WTC11 (cell line): ENCODE data around the gene C9. TPM values are rescaled to one million over a fixed set of nuclear protein-coding genes. Genes with fewer than 3 reads are reported as not detected.

Source experiments
- ATAC-seq: fragments of 200-7000 bp; cut with Tn5 transposase; 2 replicates; pipeline ENCODE4 v1.10.0; 2021; ENCODE audit warnings: mild to moderate bottlenecking, moderate library complexity
- CTCF ChIA-PET: fragments of 300-600 bp; sonication (Branson Sonifier 250); formaldehyde crosslinking; loops from one replicate; lab custom pipeline; 2021; ENCODE audit warnings: antibody characterized with exemption; lab: Charles Lee
- POLR2A ChIA-PET: fragments of 350-600 bp; sonication (Branson Sonifier 250); formaldehyde crosslinking; loops from one replicate; lab custom pipeline; 2021; ENCODE audit warnings: antibody characterized with exemption; lab: Charles Lee
- DNase-seq: peaks from one replicate; pipeline ENCODE4 v3.0.0; 2021; ENCODE audit warnings: low spot score
- H3K27ac Mint-ChIP-seq: 2 replicates; pipeline ENCODE4 v1.8.0; 2021; ENCODE audit warnings: mixed read lengths
- H3K27me3 Mint-ChIP-seq: 2 replicates; pipeline ENCODE4 v1.8.0; 2021; ENCODE audit warnings: low read depth, mild to moderate bottlenecking, moderate library complexity, mixed read lengths
- H3K36me3 Mint-ChIP-seq: 2 replicates; pipeline ENCODE4 v1.8.0; 2021; ENCODE audit warnings: mixed read lengths
- H3K4me1 Mint-ChIP-seq: 2 replicates; pipeline ENCODE4 v1.8.0; 2022; ENCODE audit warnings: mixed read lengths
- H3K4me3 Mint-ChIP-seq: 2 replicates; pipeline ENCODE4 v1.8.0; 2021; ENCODE audit warnings: mild to moderate bottlenecking, moderate library complexity, mixed read lengths
- H3K9me3 Mint-ChIP-seq: 2 replicates; pipeline ENCODE4 v1.8.0; 2021; ENCODE audit warnings: mixed read lengths
- ATF1 ChIP-seq: sonication (generic); formaldehyde crosslinking; IDR thresholded peaks from 2 replicates; pipeline ENCODE4 v1.8.1; 2023; ENCODE audit warnings: mild to moderate bottlenecking, moderate library complexity, missing genetic modification reagents
- CBFB ChIP-seq: sonication (generic); formaldehyde crosslinking; IDR thresholded peaks from 2 replicates; pipeline ENCODE4 v1.8.1; 2022; ENCODE audit warnings: mild to moderate bottlenecking, low read depth, missing genetic modification reagents
- CREM ChIP-seq: sonication (generic); formaldehyde crosslinking; IDR thresholded peaks from 2 replicates; pipeline ENCODE4 v1.8.1; 2022; ENCODE audit warnings: mild to moderate bottlenecking, missing genetic modification reagents, moderate library complexity
- E2F1 ChIP-seq: sonication (generic); formaldehyde crosslinking; IDR thresholded peaks from 2 replicates; pipeline ENCODE4 v1.8.0; 2022; ENCODE audit warnings: mild to moderate bottlenecking, missing genetic modification reagents
- ESRRA ChIP-seq: sonication (generic); formaldehyde crosslinking; IDR thresholded peaks from 2 replicates; pipeline ENCODE4 v1.8.1; 2022; ENCODE audit warnings: mild to moderate bottlenecking, missing genetic modification reagents, borderline replicate concordance
- FOXP4 ChIP-seq: sonication (generic); formaldehyde crosslinking; IDR thresholded peaks from 2 replicates; pipeline ENCODE4 v1.8.0; 2022; ENCODE audit warnings: mild to moderate bottlenecking, missing genetic modification reagents
- GRHL2 ChIP-seq: fragments of 250-450 bp; sonication (Bioruptor Pico); IDR thresholded peaks from 2 replicates; pipeline ENCODE4 v1.8.0; 2022; ENCODE audit warnings: mild to moderate bottlenecking, moderate library complexity; ENCODE audit not compliant: insufficient replicate concordance, severe bottlenecking
- GTF2I ChIP-seq: fragments of 250-450 bp; sonication (Bioruptor Pico); conservative IDR thresholded peaks from 2 replicates; pipeline ENCODE4 v1.4.0; 2021; ENCODE audit warnings: mild to moderate bottlenecking
- IRF2 ChIP-seq: sonication (generic); formaldehyde crosslinking; IDR thresholded peaks from 2 replicates; pipeline ENCODE4 v1.8.0; 2022; ENCODE audit warnings: low read depth, missing genetic modification reagents, borderline replicate concordance
- JUN ChIP-seq: sonication (generic); formaldehyde crosslinking; IDR thresholded peaks from 2 replicates; pipeline ENCODE4 v1.8.0; 2023; ENCODE audit warnings: mild to moderate bottlenecking, missing genetic modification reagents
- MLX ChIP-seq: sonication (generic); formaldehyde crosslinking; IDR thresholded peaks from 2 replicates; pipeline ENCODE4 v1.8.1; 2023; ENCODE audit warnings: mild to moderate bottlenecking, missing genetic modification reagents, moderate library complexity
- MXD4 ChIP-seq: fragments of 250-450 bp; sonication (Bioruptor Pico); IDR thresholded peaks from 2 replicates; pipeline ENCODE4 v1.8.0; 2021; ENCODE audit warnings: mild to moderate bottlenecking, moderate library complexity, borderline replicate concordance
- MYBL2 ChIP-seq: sonication (generic); formaldehyde crosslinking; IDR thresholded peaks from 2 replicates; pipeline ENCODE4 v1.8.1; 2023; ENCODE audit warnings: mild to moderate bottlenecking, moderate library complexity, missing genetic modification reagents
- NFE2L1 ChIP-seq: sonication (generic); formaldehyde crosslinking; IDR thresholded peaks from 2 replicates; pipeline ENCODE4 v1.8.1; 2023; ENCODE audit warnings: missing genetic modification reagents
- NR3C1 ChIP-seq: sonication (generic); formaldehyde crosslinking; conservative IDR thresholded peaks from 2 replicates; pipeline ENCODE4 v1.8.1; 2023; ENCODE audit warnings: low read depth, mild to moderate bottlenecking, missing genetic modification reagents
- OVOL2 ChIP-seq: fragments of 250-450 bp; sonication (Bioruptor Pico); IDR thresholded peaks from 2 replicates; pipeline ENCODE4 v1.9.0; 2021; ENCODE audit warnings: mild to moderate bottlenecking, borderline replicate concordance
- PREB ChIP-seq: sonication (generic); formaldehyde crosslinking; IDR thresholded peaks from 2 replicates; pipeline ENCODE4 v1.8.1; 2022; ENCODE audit warnings: mild to moderate bottlenecking, missing genetic modification reagents, moderate library complexity, borderline replicate concordance
- TEAD1 ChIP-seq: sonication (generic); formaldehyde crosslinking; IDR thresholded peaks from 2 replicates; pipeline ENCODE4 v1.8.0; 2022; ENCODE audit warnings: mild to moderate bottlenecking, missing genetic modification reagents
- USF1 ChIP-seq: sonication (generic); formaldehyde crosslinking; IDR thresholded peaks from 2 replicates; pipeline ENCODE4 v1.8.0; 2022; ENCODE audit warnings: mild to moderate bottlenecking, missing genetic modification reagents
- ZNF219 ChIP-seq: sonication (generic); formaldehyde crosslinking; IDR thresholded peaks from 2 replicates; pipeline ENCODE4 v1.8.0; 2023; ENCODE audit warnings: missing genetic modification reagents, mild to moderate bottlenecking, borderline replicate concordance
- ZNF396 ChIP-seq: fragments of 250-450 bp; sonication (Bioruptor Pico); IDR thresholded peaks from 2 replicates; pipeline ENCODE4 v1.8.0; 2021; ENCODE audit warnings: mild to moderate bottlenecking, moderate library complexity, borderline replicate concordance
- ZNF512 ChIP-seq: sonication (generic); formaldehyde crosslinking; IDR thresholded peaks from 2 replicates; pipeline ENCODE4 v1.8.1; 2022; ENCODE audit warnings: missing genetic modification reagents, borderline replicate concordance
- ZNF532 ChIP-seq: fragments of 250-450 bp; sonication (Bioruptor Pico); IDR thresholded peaks from 2 replicates; pipeline ENCODE4 v1.9.0; 2021; ENCODE audit warnings: mild to moderate bottlenecking, borderline replicate concordance
- total RNA-seq: library from RNA; stranded (reverse); gene quantifications from 3 replicates; pipeline ENCODE4 v1.2.3, GENCODE V29; 2021

The C9 gene
- total RNA-seq, 1 experiment from 2014 or later: 0.07 TPM

GRCh38 chr5:39302472-39302871, 61.8 kb downstream of the C9 start:
- Mint-ChIP-seq H3K4me1 (no peaks in the 10 kb centered on the region), H3K9me3 (peaks cover 19% of the 10 kb centered on the region), H3K36me3 (peaks cover 4% of the 10 kb centered on the region), H3K27me3 (no peaks in the 10 kb centered on the region), H3K4me3 (no peak overlapping the region), H3K27ac (no peak overlapping the region)
- POLR2A ChIA-PET: no interaction called here
- CTCF ChIA-PET: interaction anchor here (1.5 kb wide), 1 partner anchor 19 kb away, joined by 5 read pairs; no protein-coding TSS in a partner anchor
- no peak for TF ChIP-seq MLX (CRISPR knock-in tag)
- TF ChIP-seq MXD4 (CRISPR knock-in tag): no peak
- no peak for TF ChIP-seq ATF1
- no peak for TF ChIP-seq CREM (CRISPR knock-in tag)
- no peak for TF ChIP-seq NR3C1 (CRISPR knock-in tag)
- TF ChIP-seq ESRRA (CRISPR knock-in tag): no peak
- no peak for TF ChIP-seq TEAD1 (CRISPR knock-in tag)
- TF ChIP-seq GRHL2 (CRISPR knock-in tag): no peak
- TF ChIP-seq NFE2L1: no peak
- DNase-seq (no peak), ATAC-seq (no peak)

GRCh38 chr5:39301406-39301805, 62.9 kb downstream of the C9 start:
- no peak overlapping the region for H3K27ac Mint-ChIP-seq
- H3K4me1 Mint-ChIP-seq: no peaks in the 10 kb centered on the region
- DNase-seq: no peak
- H3K27me3 Mint-ChIP-seq: no peaks in the 10 kb centered on the region
- ChIA-PET POLR2A (no interaction called here), CTCF (no interaction called here)
- H3K9me3 Mint-ChIP-seq: peaks cover 25% of the 10 kb centered on the region
- H3K36me3 Mint-ChIP-seq: peaks cover 4% of the 10 kb centered on the region
- no peak for ATAC-seq
- H3K4me3 Mint-ChIP-seq: no peak overlapping the region
- TF ChIP-seq ZNF532 (no peak), GTF2I (CRISPR knock-in tag) (no peak), OVOL2 (CRISPR knock-in tag) (no peak), E2F1 (CRISPR knock-in tag) (no peak), USF1 (no peak), MYBL2 (no peak), IRF2 (CRISPR knock-in tag) (no peak), JUN (CRISPR knock-in tag) (no peak), PREB (no peak), ZNF396 (CRISPR knock-in tag) (no peak), ZNF512 (no peak), ZNF219 (CRISPR knock-in tag) (no peak), CBFB (CRISPR knock-in tag) (no peak), MLX (CRISPR knock-in tag) (no peak), FOXP4 (CRISPR knock-in tag) (no peak)
